H1 (cell line): ENCODE data around the gene CCDC51. TPM values are rescaled to one million over a fixed set of nuclear protein-coding genes. Genes with fewer than 3 reads are reported as not detected.
"Not testable (repeated sequence)": the region's sequence is repeated elsewhere in the genome, so short reads cannot be mapped to it uniquely, and the experiment has no call there.

Experiments used
- CTCF ChIA-PET: fragments of 300-600 bp; sonication (Branson Sonifier 250); formaldehyde crosslinking; loops from one replicate; lab custom pipeline; 2021; ENCODE audit not compliant: partially characterized antibody; lab: Charles Lee
- POLR2A ChIA-PET: fragments of 300-600 bp; sonication (Branson Sonifier 250); formaldehyde crosslinking; loops from one replicate; lab custom pipeline; 2021; ENCODE audit warnings: inconsistent platforms; ENCODE audit not compliant: partially characterized antibody; lab: Charles Lee
- DNase-seq, 2 experiments: peaks; one replicate each; pipeline versions ENCODE4 v3.0.0 to v3.0.0-alpha.2; 2010 to 2022; ENCODE audit warnings: low spot score in 2 of 2, low read depth in 1 of 2, mixed read lengths in 1 of 2
- FAIRE-seq: peaks from 2 replicates; lab custom pipeline; 2011; peaks lifted over from hg19 to GRCh38; lab: Jason Lieb, UNC
- H2AFZ ChIP-seq: 2 replicates; pipeline ENCODE4 v1.8.1; 2012; ENCODE audit warnings: low read length, inconsistent platforms
- H2AK5ac ChIP-seq: 2 replicates; pipeline ENCODE4 v1.6.1; 2013; ENCODE audit warnings: low read depth, low read length
- H2BK120ac ChIP-seq: replicated peaks from 2 replicates; pipeline ENCODE3; 2013; ENCODE audit warnings: low read depth, low read length, inconsistent platforms
- H2BK12ac ChIP-seq: 2 replicates; pipeline ENCODE4 v1.6.1; 2013; ENCODE audit warnings: low read depth, low read length
- H2BK15ac ChIP-seq: 2 replicates; pipeline ENCODE4 v1.6.1; 2013; ENCODE audit warnings: low read length
- H2BK20ac ChIP-seq: 2 replicates; pipeline ENCODE4 v1.6.1; 2013; ENCODE audit warnings: low read length
- H2BK5ac ChIP-seq: 2 replicates; pipeline ENCODE4 v1.6.1; 2013; ENCODE audit warnings: low read depth, low read length
- H3K14ac ChIP-seq: 2 replicates; pipeline ENCODE4 v1.6.1; 2013; ENCODE audit warnings: inconsistent platforms; ENCODE audit not compliant: insufficient read length
- H3K18ac ChIP-seq: 2 replicates; pipeline ENCODE4 v1.6.1; 2013; ENCODE audit warnings: low read length; ENCODE audit errors: extremely low read depth
- H3K23ac ChIP-seq: 2 replicates; pipeline ENCODE4 v1.6.1; 2013; ENCODE audit warnings: inconsistent platforms; ENCODE audit not compliant: insufficient read length
- H3K23me2 ChIP-seq: 2 replicates; pipeline ENCODE4 v1.6.1; 2013; ENCODE audit warnings: low read depth, low read length
- H3K27ac ChIP-seq: 2 replicates; pipeline ENCODE4 v1.6.1; 2011; ENCODE audit warnings: low read depth, low read length, inconsistent platforms
- H3K27me3 ChIP-seq, 4 experiments: replicated peaks in 1 of 4; 1 replicate in 1 of 4; 2 replicates in 3 of 4; pipeline versions ENCODE4 v1.6.1 to v1.8.1; 2011 to 2013; ENCODE audit warnings: low read length in 3 of 4, mild to moderate bottlenecking in 3 of 4, inconsistent platforms in 2 of 4, mixed read lengths in 2 of 4, moderate library complexity in 1 of 4; ENCODE audit not compliant: control insufficient read depth in 3 of 4, insufficient read depth in 3 of 4; ENCODE audit errors: extremely low read depth in 1 of 4
- H3K36me3 ChIP-seq, 4 experiments: 2 replicates each; pipeline versions ENCODE4 v1.6.1 to v1.8.1; 2011 to 2013; ENCODE audit warnings: mild to moderate bottlenecking in 4 of 4, low read length in 3 of 4, moderate library complexity in 2 of 4, control low read depth in 1 of 4, inconsistent platforms in 1 of 4; ENCODE audit not compliant: insufficient read depth in 4 of 4, control insufficient read depth in 2 of 4
- H3K4ac ChIP-seq: replicated peaks from 2 replicates; pipeline ENCODE3; 2013; ENCODE audit warnings: low read length, low read depth, mixed read lengths, inconsistent platforms; ENCODE audit not compliant: insufficient read length
- H3K4me1 ChIP-seq, 4 experiments: replicated peaks in 1 of 4; 1 replicate in 1 of 4; 2 replicates in 3 of 4; pipeline versions ENCODE4 v1.6.1 to v1.8.1; 2011 to 2013; ENCODE audit warnings: low read length in 3 of 4, inconsistent platforms in 2 of 4, mixed read lengths in 1 of 4; ENCODE audit not compliant: insufficient read depth in 4 of 4, control insufficient read depth in 3 of 4
- H3K4me2 ChIP-seq, 2 experiments: 2 replicates each; pipeline versions ENCODE4 v1.6.1 to v1.8.1; 2011 to 2013; ENCODE audit warnings: low read depth in 2 of 2, low read length in 2 of 2, control low read depth in 1 of 2, inconsistent platforms in 1 of 2, mild to moderate bottlenecking in 1 of 2; ENCODE audit not compliant: insufficient read depth in 1 of 2
- H3K4me3 ChIP-seq, 4 experiments: fragments of 200-600, 300-600 bp in 1 of 4; sonication (generic), shearing (Covaris generic), sonication (Bioruptor Twin) in 1 of 4; 2 replicates each; pipeline versions ENCODE4 v1.5.1 to v1.8.1; 2011 to 2016; ENCODE audit warnings: low read length in 4 of 4, low read depth in 3 of 4, control low read depth in 2 of 4, inconsistent platforms in 2 of 4, mild to moderate bottlenecking in 2 of 4, mixed read lengths in 1 of 4, moderate library complexity in 1 of 4; ENCODE audit not compliant: insufficient read depth in 2 of 4; ENCODE audit errors: extremely low read depth in 1 of 4
- H3K56ac ChIP-seq: replicated peaks from 2 replicates; pipeline ENCODE3; 2013; ENCODE audit warnings: low read depth, mild to moderate bottlenecking, mixed read lengths, low read length, inconsistent platforms; ENCODE audit not compliant: insufficient read length
- H3K79me1 ChIP-seq: 2 replicates; pipeline ENCODE4 v1.6.1; 2013; ENCODE audit warnings: low read depth, low read length, control low read depth
- H3K79me2 ChIP-seq, 2 experiments: 2 replicates each; pipeline versions ENCODE4 v1.6.1 to v1.8.1; 2012 to 2013; ENCODE audit warnings: low read length in 2 of 2, mild to moderate bottlenecking in 2 of 2, inconsistent platforms in 1 of 2; ENCODE audit not compliant: insufficient read depth in 2 of 2, control insufficient read depth in 1 of 2
- H3K9ac ChIP-seq, 4 experiments: replicated peaks in 1 of 4; 1 replicate in 1 of 4; 2 replicates in 3 of 4; pipeline versions ENCODE4 v1.6.1 to v1.8.1; 2011 to 2013; ENCODE audit warnings: low read depth in 3 of 4, low read length in 3 of 4, control low read depth in 2 of 4, mild to moderate bottlenecking in 2 of 4, moderate library complexity in 2 of 4, inconsistent platforms in 1 of 4; ENCODE audit errors: extremely low read depth in 1 of 4
- H3K9me3 ChIP-seq, 2 experiments: 2 replicates each; pipeline versions ENCODE4 v1.6.1 to v1.8.1; 2012 to 2013; ENCODE audit warnings: mild to moderate bottlenecking in 2 of 2, moderate library complexity in 2 of 2, control low read depth in 1 of 2, inconsistent platforms in 1 of 2, low read depth in 1 of 2, low read length in 1 of 2, mixed read lengths in 1 of 2; ENCODE audit not compliant: insufficient read depth in 2 of 2
- H4K20me1 ChIP-seq, 2 experiments: replicated peaks in 1 of 2; 2 replicates each; pipeline versions ENCODE3 to v1.8.1; 2011 to 2013; ENCODE audit warnings: inconsistent platforms in 2 of 2, low read length in 2 of 2, mild to moderate bottlenecking in 1 of 2; ENCODE audit not compliant: insufficient read depth in 2 of 2, control insufficient read depth in 1 of 2
- H4K5ac ChIP-seq: 2 replicates; pipeline ENCODE4 v1.6.1; 2013; ENCODE audit warnings: low read length, low read depth, mixed read lengths, inconsistent platforms; ENCODE audit not compliant: insufficient read length
- H4K8ac ChIP-seq: 2 replicates; pipeline ENCODE4 v1.8.0; 2013; ENCODE audit warnings: mild to moderate bottlenecking, moderate library complexity, low read length, inconsistent platforms; ENCODE audit not compliant: insufficient read depth; ENCODE audit errors: extremely low read depth
- H4K91ac ChIP-seq: replicated peaks from 2 replicates; pipeline ENCODE3; 2013; ENCODE audit warnings: low read length, mixed read lengths, inconsistent platforms; ENCODE audit not compliant: insufficient read length
- WGBS, 2 experiments: shearing (Covaris generic) in 1 of 2; methylation state at CpG; one replicate each; pipeline versions ENCODE4 v1.1.6 to v1.1.7; 2013 to 2015; ENCODE audit warnings: low lambda C conversion rate in 2 of 2, mixed read lengths in 2 of 2, inconsistent platforms in 1 of 2, low coverage in 1 of 2, missing lambda C conversion rate in 1 of 2; ENCODE audit not compliant: insufficient replicate concordance in 2 of 2, insufficient coverage in 1 of 2, insufficient read length in 1 of 2; ENCODE audit errors: extremely low coverage in 1 of 2, missing lambda C conversion rate in 1 of 2; 5-methylcytosine and 5-hydroxymethylcytosine counted together
- polyA plus RNA-seq, 7 experiments: library from polyadenylated mRNA; depleted of rRNA in 3 of 7; stranded (reverse) in 5 of 7; unstranded in 2 of 7; fragments of >200 nt in 5 of 7; fragments of 200-250 nt in 2 of 7; gene quantifications; 1 replicate in 5 of 7; 2 replicates in 1 of 7; 4 replicates in 1 of 7; pipeline versions ENCODE4 v1.2.1 to v1.2.3, GENCODE V29; 2011 to 2013; ENCODE audit warnings: missing spikeins in 2 of 7, mixed read lengths in 2 of 7
- total RNA-seq: library from RNA; stranded (reverse); fragmentation: NEBNext Ultra II Directional; extraction: Animal tissue kit (Norgen Biotek cat#: 25700); gene quantifications from 2 replicates; pipeline ENCODE4 v1.2.1, GENCODE V29; 2021

CCDC51 gene
- total and polyA plus RNA-seq, 2 of the 8 experiments (the other 6 are each of a cell fraction or from before 2014, with no cell fraction given), result 21.3 to 21.4 TPM

GRCh38 chr3:48480891-48481290 lies 41.0 kb upstream of the CCDC51 start:
- ChIA-PET CTCF (interaction anchor here (0.9 kb wide), 1 partner anchor 45 kb away, joined by 3 read pairs; no protein-coding TSS in a partner anchor), POLR2A (interaction anchor here (1.0 to 1.5 kb wide), 2 partner anchors 8 to 24 kb away, joined by 4 read pairs; no protein-coding TSS in a partner anchor)
- not testable (repeated sequence) for H3K4me3 ChIP-seq, H3K9ac ChIP-seq, H2BK5ac ChIP-seq, H3K79me1 ChIP-seq, H2AFZ ChIP-seq, H4K20me1 ChIP-seq, H4K91ac ChIP-seq, H3K23ac ChIP-seq, H3K9me3 ChIP-seq, H3K36me3 ChIP-seq, H3K18ac ChIP-seq, H3K56ac ChIP-seq, H2AK5ac ChIP-seq, DNase-seq, H4K5ac ChIP-seq, H3K27ac ChIP-seq, H3K23me2 ChIP-seq, H3K14ac ChIP-seq, H3K79me2 ChIP-seq, H3K4me1 ChIP-seq, H3K4me2 ChIP-seq, H3K27me3 ChIP-seq, H4K8ac ChIP-seq, H2BK120ac ChIP-seq, H2BK12ac ChIP-seq, H3K4ac ChIP-seq, H2BK15ac ChIP-seq, FAIRE-seq, H2BK20ac ChIP-seq
- 93% methylated on average over 11 of the region's 11 CpGs; no CpG with 5 or more reads in 1 of the 2 experiments for WGBS, 2 experiments
